Natural killer cell (primary cell): Measurements from ENCODE around the gene PALM. TPM values are rescaled to one million over a fixed set of nuclear protein-coding genes. Genes with fewer than 3 reads are reported as not detected.

ENCODE experiments used
- ATAC-seq, 3 donors: fragments of 150-1000 bp in 2 of 3; fragments of 200-7000 bp in 1 of 3; cut with Tn5 transposase; 1 replicate in 1 of 3; 2 replicates in 2 of 3; pipeline ENCODE4 v1.10.0; 2021; ENCODE audit warnings: mild to moderate bottlenecking in 2 of 3, moderate library complexity in 2 of 3
- DNase-seq, 2 donors: peaks; one replicate each; pipeline versions ENCODE4 v3.0.0 to v3.0.0-alpha.2; 2013 to 2021; ENCODE audit warnings: mixed read lengths in 1 of 2
- H3K27ac ChIP-seq: one replicate; pipeline ENCODE4 v1.5.1; 2013; ENCODE audit warnings: mild to moderate bottlenecking, low read length
- H3K27me3 ChIP-seq: one replicate; pipeline ENCODE4 v1.6.1; 2013; ENCODE audit warnings: low read length; ENCODE audit not compliant: control insufficient read depth, insufficient read depth
- H3K36me3 ChIP-seq: one replicate; pipeline ENCODE4 v1.6.1; 2013; ENCODE audit warnings: low read length; ENCODE audit not compliant: control insufficient read depth, insufficient read depth
- H3K4me1 ChIP-seq: one replicate; pipeline ENCODE4 v1.6.1; 2013; ENCODE audit warnings: low read length; ENCODE audit not compliant: control insufficient read depth, insufficient read depth
- H3K4me3 ChIP-seq: one replicate; pipeline ENCODE4 v1.5.1; 2013; ENCODE audit warnings: low read length
- H3K9me3 ChIP-seq: one replicate; pipeline ENCODE4 v1.6.1; 2013; ENCODE audit warnings: low read length; ENCODE audit not compliant: control insufficient read depth, insufficient read depth
- H3K27ac Mint-ChIP-seq, 2 donors: one replicate each; pipeline ENCODE4 v1.8.0; 2022; ENCODE audit warnings: mild to moderate bottlenecking in 2 of 2, mixed read lengths in 2 of 2, moderate library complexity in 1 of 2
- H3K27me3 Mint-ChIP-seq, 2 donors: one replicate each; pipeline ENCODE4 v1.8.0; 2022; ENCODE audit warnings: low read depth in 2 of 2, mixed read lengths in 2 of 2
- H3K36me3 Mint-ChIP-seq: one replicate; pipeline ENCODE4 v1.8.0; 2022; ENCODE audit warnings: mixed read lengths
- H3K4me1 Mint-ChIP-seq, 2 donors: one replicate each; pipeline ENCODE4 v1.8.0; 2022; ENCODE audit warnings: mixed read lengths in 2 of 2
- H3K4me3 Mint-ChIP-seq: one replicate; pipeline ENCODE4 v1.8.0; 2022; ENCODE audit warnings: mild to moderate bottlenecking, moderate library complexity, mixed read lengths
- H3K9me3 Mint-ChIP-seq, 2 donors: one replicate each; pipeline ENCODE4 v1.8.0; 2022; ENCODE audit warnings: mixed read lengths in 2 of 2
- CTCF ChIP-seq: fragments of 200-600 bp; IDR thresholded peaks from one replicate; pipeline ENCODE4 v1.8.0; 2022; ENCODE audit warnings: antibody characterized with exemption
- WGBS: methylation state at CpG from one replicate; pipeline ENCODE4 v1.1.7; 2013; ENCODE audit warnings: missing lambda C conversion rate; ENCODE audit not compliant: insufficient coverage; 5-methylcytosine and 5-hydroxymethylcytosine counted together
- intact Hi-C: fragments of 100-400 bp; cut with micrococcal nuclease; formaldehyde crosslinking; loops from one replicate; pipeline ENCODE4 v1.14.2; 2022
- total RNA-seq, 4 donors: library from RNA; stranded (reverse); fragments of 120-200 nt in 1 of 4; gene quantifications; one replicate each; pipeline versions ENCODE4 v1.2.3 to v1.2.4, GENCODE V29; 2013 to 2022

Gene PALM
- total RNA-seq, 3 donors from 2014 or later (not counting 1 experiment from before 2014, with no cell fraction given), result 0.59 to 1.0 TPM; not detected in 1

- H3K36me3 ChIP-seq, result no peaks in the 10 kb centered on the region
- ATAC-seq, result no peak
- DNase-seq, result no peak
- no peak for TF ChIP-seq CTCF
- Mint-ChIP-seq H3K9me3 (no peaks in the 10 kb centered on the region), H3K27me3 (peaks cover 0 to 2% of the 10 kb centered on the region in 2 donors), H3K4me1 (no peaks in the 10 kb centered on the region), H3K36me3 (no peaks in the 10 kb centered on the region), H3K27ac (no peak overlapping the region), H3K4me3 (no peak overlapping the region)
- peaks cover 2% of the 10 kb centered on the region for H3K27me3 ChIP-seq
- no peak overlapping the region for H3K4me3 ChIP-seq
- 92% methylated on average over 18 of the region's 18 CpGs for WGBS
- H3K9me3 ChIP-seq, result no peaks in the 10 kb centered on the region
- H3K4me1 ChIP-seq, result peaks cover 6% of the 10 kb centered on the region
- no peak overlapping the region for H3K27ac ChIP-seq
- intact Hi-C loops, result loop anchor here (10.0 kb wide), 1 partner anchor 212 kb away; the partner anchor contains the start of gene WDR18
Observed at GRCh38 chr19:772730-773436, 64.1 kb downstream of the PALM start.

- DNase-seq (no peak), ATAC-seq (no peak)
- H3K4me3 Mint-ChIP-seq, result no peak overlapping the region
- H3K4me1 ChIP-seq, result no peaks in the 10 kb centered on the region
- intact Hi-C loops, result loop anchor here (10.0 kb wide), 1 partner anchor 208 kb away; the partner anchor contains the start of gene WDR18
- no peak overlapping the region for H3K4me3 ChIP-seq
- no peaks in the 10 kb centered on the region for H3K9me3 ChIP-seq
- H3K27me3 ChIP-seq, result peaks cover 2% of the 10 kb centered on the region
- no peaks in the 10 kb centered on the region for H3K36me3 Mint-ChIP-seq
- H3K27ac ChIP-seq, result no peak overlapping the region
- no peaks in the 10 kb centered on the region for H3K36me3 ChIP-seq
- H3K4me1 Mint-ChIP-seq, result no peaks in the 10 kb centered on the region
- H3K27ac Mint-ChIP-seq, result no peak overlapping the region
- 91% methylated on average over 18 of the region's 18 CpGs for WGBS
- H3K9me3 Mint-ChIP-seq, result no peaks in the 10 kb centered on the region
- no peak for TF ChIP-seq CTCF
- H3K27me3 Mint-ChIP-seq, result peaks cover 0 to 2% of the 10 kb centered on the region in 2 donors
Observed at GRCh38 chr19:776549-776948, 67.8 kb downstream of the PALM start.

GRCh38 chr19:778910-779653 is 70.3 kb downstream of the PALM start:
- no peaks in the 10 kb centered on the region for H3K4me1 Mint-ChIP-seq
- no peaks in the 10 kb centered on the region for H3K27me3 Mint-ChIP-seq
- Histone ChIP-seq H3K27ac (no peak overlapping the region), H3K27me3 (no peaks in the 10 kb centered on the region), H3K4me1 (no peaks in the 10 kb centered on the region), H3K4me3 (no peak overlapping the region), H3K36me3 (no peaks in the 10 kb centered on the region), H3K9me3 (no peaks in the 10 kb centered on the region)
- H3K4me3 Mint-ChIP-seq, result no peak overlapping the region
- no peaks in the 10 kb centered on the region for H3K36me3 Mint-ChIP-seq
- no peak for DNase-seq
- no peak overlapping the region for H3K27ac Mint-ChIP-seq
- no peak for TF ChIP-seq CTCF
- intact Hi-C loops, result loop anchor here (10.0 kb wide), 1 partner anchor 206 kb away; the partner anchor contains the start of gene WDR18
- no peaks in the 10 kb centered on the region for H3K9me3 Mint-ChIP-seq
- 83% methylated on average over 36 of the region's 36 CpGs for whole genome bisulfite sequencing
- no peak for ATAC-seq
